SU-DHL-6 (cell line): ENCODE results near the gene CSPG4.

Experiments used
- H2AFZ ChIP-seq: fragments of 200-600 bp; sonication (generic); 2 replicates; pipeline ENCODE4 v1.6.1; 2014; ENCODE audit warnings: low read depth, mild to moderate bottlenecking, moderate library complexity, mixed read lengths, antibody characterized with exemption, low read length; ENCODE audit not compliant: severe bottlenecking
- H3F3A ChIP-seq: fragments of 200-600 bp; shearing (Covaris generic); 2 replicates; pipeline ENCODE4 v1.6.0; 2016; ENCODE audit warnings: antibody characterized with exemption, mild to moderate bottlenecking; ENCODE audit not compliant: insufficient read depth
- H3K27ac ChIP-seq: fragments of 200-600 bp; sonication (generic); 2 replicates; pipeline ENCODE4 v1.5.1; 2016; ENCODE audit warnings: low read depth, mild to moderate bottlenecking, low read length, moderate library complexity, mixed read lengths
- H3K27me3 ChIP-seq: fragments of 200-600 bp; sonication (generic), shearing (Covaris generic); 2 replicates; pipeline ENCODE4 v1.6.0; 2014; ENCODE audit warnings: mild to moderate bottlenecking, low read length
- H3K36me3 ChIP-seq: fragments of 200-600 bp; sonication (generic); 2 replicates; pipeline ENCODE4 v1.6.1; 2014; ENCODE audit warnings: mild to moderate bottlenecking, low read length, mixed read lengths
- H3K4me2 ChIP-seq: fragments of 300-600, 200-600 bp; shearing (Covaris generic), sonication (generic); 2 replicates; pipeline ENCODE4 v1.6.0; 2014; ENCODE audit warnings: low read length, low read depth, mild to moderate bottlenecking; ENCODE audit not compliant: poor library complexity, severe bottlenecking
- H3K4me3 ChIP-seq: fragments of 200-600 bp; sonication (generic); 2 replicates; pipeline ENCODE4 v1.5.1; 2014; ENCODE audit warnings: antibody characterized with exemption, low read length, mild to moderate bottlenecking, mixed read lengths; ENCODE audit not compliant: insufficient read depth, poor library complexity, severe bottlenecking
- H3K79me2 ChIP-seq: fragments of 200-600 bp; sonication (generic); 2 replicates; pipeline ENCODE4 v1.6.1; 2014; ENCODE audit warnings: mild to moderate bottlenecking, low read length, moderate library complexity; ENCODE audit not compliant: insufficient read depth
- H3K9ac ChIP-seq: fragments of 200-600 bp; sonication (generic); 2 replicates; pipeline ENCODE4 v1.7.0; 2014; ENCODE audit warnings: mild to moderate bottlenecking, low read length
- H3K9me2 ChIP-seq: fragments of 200-600 bp; sonication (generic); replicated peaks from 2 replicates; pipeline ENCODE4 v1.6.1; 2014; ENCODE audit warnings: low read length; ENCODE audit not compliant: insufficient read depth
- H3K9me3 ChIP-seq: fragments of 200-600 bp; sonication (generic); 2 replicates; pipeline ENCODE4 v1.6.1; 2014; ENCODE audit warnings: low read length, mixed read lengths; ENCODE audit not compliant: insufficient read depth
- H4K20me1 ChIP-seq: fragments of 200-600 bp; sonication (generic); 2 replicates; pipeline ENCODE4 v1.6.1; 2014; ENCODE audit warnings: low read depth, mild to moderate bottlenecking, antibody characterized with exemption, low read length, moderate library complexity, mixed read lengths
- EZH2phosphoT487 ChIP-seq: fragments of 200-600 bp; sonication (generic), shearing (Covaris generic); conservative IDR thresholded peaks from 2 replicates; pipeline ENCODE4 v1.6.1; 2018; ENCODE audit warnings: mild to moderate bottlenecking, antibody characterized with exemption, low read length, moderate library complexity, mixed read lengths
- TF ChIP-seq, protein P1 (sequence below): fragments of 200-600 bp; sonication (generic); IDR thresholded peaks from one replicate; pipeline ENCODE4 v1.5.1; 2017; ENCODE audit warnings: antibody characterized with exemption, mild to moderate bottlenecking, low read length, moderate library complexity; ENCODE audit not compliant: insufficient read depth, poor library complexity, severe bottlenecking

CSPG4 gene

DNA sequence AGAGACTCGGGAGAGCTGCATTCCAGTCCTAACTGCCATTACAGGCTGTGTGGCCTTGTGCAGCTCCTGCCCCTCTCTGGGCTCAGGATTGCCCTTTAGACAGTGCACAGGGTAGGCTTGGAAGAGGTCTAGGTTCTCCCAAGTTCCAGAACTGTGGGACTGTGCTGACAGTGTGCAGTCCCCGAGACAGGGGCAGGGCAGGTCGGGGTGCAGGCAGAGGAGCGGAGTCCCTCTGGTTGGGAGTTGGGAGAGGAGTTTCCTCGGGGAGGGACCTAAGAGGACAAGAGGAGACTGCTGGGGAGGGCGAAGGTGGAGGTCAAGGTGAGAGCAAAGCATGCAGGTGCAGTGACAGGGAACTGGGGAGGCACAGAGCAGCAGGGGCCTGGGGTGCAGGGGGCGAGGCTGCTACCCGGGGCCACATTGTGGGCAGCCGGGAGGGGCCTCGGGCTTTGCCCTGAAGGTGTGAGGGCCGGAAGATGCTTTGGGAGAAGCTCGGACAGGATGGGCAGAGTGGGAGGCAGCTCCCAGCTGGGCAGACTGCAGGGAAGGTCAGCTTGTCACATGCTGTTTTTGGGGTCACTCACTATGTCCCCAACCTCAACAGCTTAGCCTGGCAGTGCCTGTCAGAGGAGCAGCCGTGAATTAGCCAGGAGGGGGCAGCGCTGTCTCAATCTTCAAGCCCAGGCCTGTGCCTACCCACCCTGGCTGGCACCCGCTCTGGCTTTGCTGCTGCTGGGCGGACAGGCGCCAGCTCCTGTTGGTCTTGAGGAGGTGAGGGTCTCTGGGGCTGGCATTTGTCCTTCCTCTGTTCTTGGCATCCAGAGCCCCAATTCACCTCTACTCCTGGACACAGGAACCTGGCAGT lies 15.4 kb upstream of the CSPG4 start:
- H3K9me3 ChIP-seq = no peaks in the 10 kb centered on the region
- TF ChIP-seq, protein P1, sequence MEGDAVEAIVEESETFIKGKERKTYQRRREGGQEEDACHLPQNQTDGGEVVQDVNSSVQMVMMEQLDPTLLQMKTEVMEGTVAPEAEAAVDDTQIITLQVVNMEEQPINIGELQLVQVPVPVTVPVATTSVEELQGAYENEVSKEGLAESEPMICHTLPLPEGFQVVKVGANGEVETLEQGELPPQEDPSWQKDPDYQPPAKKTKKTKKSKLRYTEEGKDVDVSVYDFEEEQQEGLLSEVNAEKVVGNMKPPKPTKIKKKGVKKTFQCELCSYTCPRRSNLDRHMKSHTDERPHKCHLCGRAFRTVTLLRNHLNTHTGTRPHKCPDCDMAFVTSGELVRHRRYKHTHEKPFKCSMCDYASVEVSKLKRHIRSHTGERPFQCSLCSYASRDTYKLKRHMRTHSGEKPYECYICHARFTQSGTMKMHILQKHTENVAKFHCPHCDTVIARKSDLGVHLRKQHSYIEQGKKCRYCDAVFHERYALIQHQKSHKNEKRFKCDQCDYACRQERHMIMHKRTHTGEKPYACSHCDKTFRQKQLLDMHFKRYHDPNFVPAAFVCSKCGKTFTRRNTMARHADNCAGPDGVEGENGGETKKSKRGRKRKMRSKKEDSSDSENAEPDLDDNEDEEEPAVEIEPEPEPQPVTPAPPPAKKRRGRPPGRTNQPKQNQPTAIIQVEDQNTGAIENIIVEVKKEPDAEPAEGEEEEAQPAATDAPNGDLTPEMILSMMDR = peak; percentile 49
- TF ChIP-seq EZH2phosphoT487 = no peak
- H3K4me2 ChIP-seq = no peak overlapping the region
- H4K20me1 ChIP-seq = no peaks in the 10 kb centered on the region
- H3K27ac ChIP-seq = no peak overlapping the region
- no peak overlapping the region for H3K4me3 ChIP-seq
- H3K79me2 ChIP-seq = no peaks in the 10 kb centered on the region
- no peaks in the 10 kb centered on the region for H3F3A ChIP-seq
- no peak overlapping the region for H2AFZ ChIP-seq
- no peaks in the 10 kb centered on the region for H3K27me3 ChIP-seq
- H3K9me2 ChIP-seq = no peaks in the 10 kb centered on the region
- no peaks in the 10 kb centered on the region for H3K36me3 ChIP-seq
- no peak overlapping the region for H3K9ac ChIP-seq

DNA sequence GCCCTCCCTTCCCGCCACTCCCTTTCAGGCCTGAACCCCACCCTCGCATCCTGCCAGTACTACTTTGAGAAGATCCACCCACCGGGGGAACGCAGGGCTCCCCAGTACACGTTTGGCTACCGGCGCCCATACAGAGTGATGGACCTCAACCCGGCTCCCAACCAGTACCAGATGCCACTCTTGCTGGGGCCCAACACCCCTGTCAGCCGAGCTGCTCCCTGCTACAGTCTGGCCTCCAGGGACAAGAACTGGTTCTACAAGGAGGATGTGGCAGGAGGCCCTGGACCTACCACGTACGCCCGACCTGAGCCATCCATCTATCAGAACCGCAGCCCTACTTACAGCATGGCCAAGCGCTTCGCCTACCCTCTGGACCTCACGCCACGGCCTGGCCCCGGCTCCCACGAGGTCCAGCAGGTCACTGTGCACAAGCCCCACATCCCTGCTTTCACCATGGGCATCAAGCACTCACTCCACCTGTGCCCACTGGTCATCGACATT lies 14.4 kb upstream of the CSPG4 start:
- no peak overlapping the region for H3K4me3 ChIP-seq
- no peak overlapping the region for H3K4me2 ChIP-seq
- no peaks in the 10 kb centered on the region for H3K36me3 ChIP-seq
- TF ChIP-seq EZH2phosphoT487 = no peak
- TF ChIP-seq, protein P1 = no peak
- no peak overlapping the region for H3K27ac ChIP-seq
- no peaks in the 10 kb centered on the region for H3K9me2 ChIP-seq
- H2AFZ ChIP-seq = no peak overlapping the region
- no peaks in the 10 kb centered on the region for H4K20me1 ChIP-seq
- H3K27me3 ChIP-seq = no peaks in the 10 kb centered on the region
- H3K9me3 ChIP-seq = no peaks in the 10 kb centered on the region
- no peaks in the 10 kb centered on the region for H3K79me2 ChIP-seq
- H3K9ac ChIP-seq = no peak overlapping the region
- no peaks in the 10 kb centered on the region for H3F3A ChIP-seq

DNA sequence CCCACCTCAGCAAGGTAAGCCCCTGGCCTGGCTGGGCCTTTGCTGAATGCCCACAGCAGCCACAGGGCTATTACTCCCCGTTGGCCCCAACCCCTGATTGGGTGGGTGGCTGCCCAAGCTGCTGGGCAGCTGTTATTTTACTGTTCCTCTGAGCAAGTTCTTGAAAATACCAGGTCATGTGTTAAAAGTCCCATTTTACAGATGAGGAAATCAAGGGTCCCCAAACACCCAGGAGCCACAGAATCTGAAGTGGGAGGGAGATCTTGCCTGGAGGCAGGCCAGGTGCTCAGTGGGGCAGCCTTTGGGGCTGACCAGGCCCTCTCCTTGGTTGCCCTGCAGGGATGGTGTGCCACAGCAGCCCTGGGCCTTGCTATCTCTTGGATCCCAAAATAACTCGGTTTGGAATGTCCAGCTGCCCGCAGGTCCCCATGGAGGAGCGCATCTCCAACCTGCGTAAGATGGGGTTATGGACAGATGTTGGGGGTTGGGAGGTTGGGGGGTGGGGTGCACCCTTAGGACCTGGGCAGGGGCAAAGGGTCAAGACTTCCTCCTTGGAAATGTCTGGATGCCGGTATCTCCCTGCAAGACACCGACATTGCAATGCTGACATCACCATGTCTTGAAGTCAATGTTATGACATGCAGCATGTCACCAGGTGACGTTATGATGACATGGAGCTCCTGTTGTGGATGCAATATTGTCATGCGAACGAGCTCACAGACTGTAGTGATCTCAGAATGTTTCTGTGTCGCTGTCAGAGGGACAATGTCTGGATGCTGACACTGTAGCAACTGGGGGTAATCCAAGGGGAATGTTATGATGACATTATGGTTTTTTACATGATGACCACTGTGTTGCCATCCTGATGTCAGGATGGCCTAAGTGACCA lies 13.3 kb upstream of the CSPG4 start:
- Histone ChIP-seq H3K36me3 (no peaks in the 10 kb centered on the region), H4K20me1 (no peaks in the 10 kb centered on the region), H3K79me2 (no peaks in the 10 kb centered on the region), H3K27me3 (no peaks in the 10 kb centered on the region), H3K4me2 (no peak overlapping the region), H2AFZ (no peak overlapping the region), H3K9me2 (no peaks in the 10 kb centered on the region), H3K9ac (no peak overlapping the region), H3K9me3 (no peaks in the 10 kb centered on the region), H3F3A (no peaks in the 10 kb centered on the region), H3K4me3 (no peak overlapping the region), H3K27ac (no peak overlapping the region)
- TF ChIP-seq, protein P1 = no peak
- TF ChIP-seq EZH2phosphoT487 = no peak
